Trophoblast cell (in vitro differentiated cells and primary cell): ENCODE data around the gene PHRF1.

ENCODE experiments used
- DNase-seq, 2 donors: peaks; one replicate each; pipeline ENCODE4 v3.0.0-alpha.2; 2016
- H2AFZ ChIP-seq: 2 replicates; pipeline ENCODE4 v1.6.1; 2013; ENCODE audit warnings: low read length, moderate library complexity, mild to moderate bottlenecking; ENCODE audit not compliant: insufficient read depth, poor library complexity
- H2AK5ac ChIP-seq: 2 replicates; pipeline ENCODE4 v1.6.1; 2013; ENCODE audit warnings: mild to moderate bottlenecking, low read length
- H2BK120ac ChIP-seq: 2 replicates; pipeline ENCODE4 v1.6.1; 2013; ENCODE audit warnings: low read length, mild to moderate bottlenecking, moderate library complexity; ENCODE audit not compliant: insufficient read depth, poor library complexity
- H2BK12ac ChIP-seq: 2 replicates; pipeline ENCODE4 v1.6.1; 2013; ENCODE audit warnings: mild to moderate bottlenecking, low read length, moderate library complexity
- H2BK5ac ChIP-seq: 2 replicates; pipeline ENCODE4 v1.6.1; 2013; ENCODE audit warnings: low read length, low read depth, moderate library complexity, mild to moderate bottlenecking; ENCODE audit not compliant: poor library complexity
- H3K14ac ChIP-seq: 2 replicates; pipeline ENCODE4 v1.6.1; 2013; ENCODE audit warnings: mild to moderate bottlenecking, low read length
- H3K18ac ChIP-seq: 2 replicates; pipeline ENCODE4 v1.6.1; 2013; ENCODE audit warnings: mild to moderate bottlenecking, low read length
- H3K23ac ChIP-seq: 2 replicates; pipeline ENCODE4 v1.6.1; 2013; ENCODE audit warnings: low read length
- H3K27ac ChIP-seq: 2 replicates; pipeline ENCODE4 v1.5.1; 2013; ENCODE audit warnings: low read depth, mild to moderate bottlenecking, inconsistent platforms, low read length, moderate library complexity
- H3K27me3 ChIP-seq: 2 replicates; pipeline ENCODE4 v1.6.1; 2013; ENCODE audit warnings: inconsistent platforms, mild to moderate bottlenecking, low read length, moderate library complexity; ENCODE audit not compliant: insufficient read depth
- H3K36me3 ChIP-seq, 2 experiments: 1 replicate in 1 of 2; 2 replicates in 1 of 2; pipeline ENCODE4 v1.6.1; 2013; ENCODE audit warnings: low read length in 2 of 2, mild to moderate bottlenecking in 2 of 2, moderate library complexity in 1 of 2; ENCODE audit not compliant: insufficient read depth in 2 of 2, control insufficient read depth in 1 of 2
- H3K4ac ChIP-seq: 2 replicates; pipeline ENCODE4 v1.6.1; 2013; ENCODE audit warnings: low read depth, mild to moderate bottlenecking, low read length, moderate library complexity
- H3K4me1 ChIP-seq, 2 experiments: 1 replicate in 1 of 2; 2 replicates in 1 of 2; pipeline ENCODE4 v1.6.1; 2013; ENCODE audit warnings: low read length in 2 of 2, mild to moderate bottlenecking in 2 of 2, moderate library complexity in 1 of 2; ENCODE audit not compliant: insufficient read depth in 2 of 2, control insufficient read depth in 1 of 2
- H3K4me2 ChIP-seq: 2 replicates; pipeline ENCODE4 v1.6.1; 2013; ENCODE audit warnings: inconsistent platforms, mild to moderate bottlenecking, low read length, moderate library complexity
- H3K4me3 ChIP-seq: 2 replicates; pipeline ENCODE4 v1.5.1; 2013; ENCODE audit warnings: mild to moderate bottlenecking, low read depth, low read length, inconsistent platforms
- H3K79me1 ChIP-seq: one replicate; pipeline ENCODE4 v1.6.1; 2013; ENCODE audit warnings: low read length
- H3K79me2 ChIP-seq: 2 replicates; pipeline ENCODE4 v1.6.1; 2013; ENCODE audit warnings: low read length, mild to moderate bottlenecking; ENCODE audit not compliant: control insufficient read depth, insufficient read depth, poor library complexity
- H3K9ac ChIP-seq: 2 replicates; pipeline ENCODE4 v1.6.1; 2013; ENCODE audit warnings: mild to moderate bottlenecking, low read length
- H3K9me3 ChIP-seq: 2 replicates; pipeline ENCODE4 v1.6.1; 2013; ENCODE audit warnings: low read depth, mild to moderate bottlenecking, control low read depth, inconsistent platforms, low read length; ENCODE audit not compliant: insufficient read depth
- H4K12ac ChIP-seq: 2 replicates; pipeline ENCODE4 v1.6.1; 2013; ENCODE audit warnings: low read depth, mild to moderate bottlenecking, low read length, moderate library complexity
- H4K8ac ChIP-seq: 2 replicates; pipeline ENCODE4 v1.6.1; 2013; ENCODE audit warnings: low read depth, mild to moderate bottlenecking, low read length, moderate library complexity
- H4K91ac ChIP-seq: one replicate; pipeline ENCODE4 v1.6.1; 2013; ENCODE audit warnings: low read depth, mild to moderate bottlenecking, low read length, moderate library complexity
- WGBS: extraction: QIAGEN DNeasy Blood & Tissue Kit; methylation state at CpG from one replicate; pipeline ENCODE4 v1.1.7; 2013; ENCODE audit warnings: missing lambda C conversion rate; ENCODE audit not compliant: insufficient read length, insufficient coverage; ENCODE audit errors: extremely low coverage; 5-methylcytosine and 5-hydroxymethylcytosine counted together

PHRF1 gene

DNA sequence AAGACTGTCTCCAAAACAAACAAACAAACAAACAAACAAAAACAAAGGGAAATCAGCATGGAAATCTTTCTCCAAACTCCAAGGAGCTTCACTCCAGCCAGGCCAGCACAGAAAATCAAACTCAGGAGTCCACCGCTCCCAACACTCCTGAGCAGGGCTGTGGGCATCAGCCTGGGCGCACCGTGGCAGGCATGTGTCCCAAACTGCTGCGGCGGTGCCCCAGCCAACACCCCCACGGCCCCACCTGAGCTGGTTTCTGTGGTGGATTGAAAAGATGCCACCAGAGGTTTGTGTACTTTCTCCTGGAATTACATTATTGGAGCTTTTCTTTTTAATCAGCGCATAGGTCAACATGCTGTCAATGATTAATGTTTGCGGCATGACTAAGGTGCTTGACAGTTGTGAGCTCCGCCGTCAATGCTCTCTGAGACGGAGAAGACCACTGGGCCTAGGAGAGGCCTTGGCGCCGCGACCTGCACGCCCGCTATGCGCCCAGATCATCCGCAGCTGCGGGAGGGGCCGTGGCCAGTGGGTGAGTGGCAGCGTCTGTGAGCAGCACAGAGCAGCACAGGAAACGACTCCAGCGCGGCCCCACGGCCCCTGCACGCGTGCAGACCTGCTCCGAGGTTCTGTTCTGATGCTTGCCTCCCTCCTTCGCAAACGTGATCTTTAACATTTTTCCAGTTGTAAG lies 78.9 kb downstream of the PHRF1 start:
- Histone ChIP-seq H2AFZ (no peak overlapping the region), H3K4me3 (no peak overlapping the region), H3K18ac (no peak overlapping the region), H2BK12ac (no peak overlapping the region), H3K36me3 (peaks cover 29 to 34% of the 10 kb centered on the region in 2 experiments), H3K4me1 (no peaks in the 10 kb centered on the region), H2AK5ac (no peak overlapping the region), H3K27ac (no peak overlapping the region), H3K4me2 (no peak overlapping the region), H2BK5ac (no peak overlapping the region), H4K8ac (no peak overlapping the region), H4K12ac (no peak overlapping the region), H2BK120ac (no peak overlapping the region), H4K91ac (no peak overlapping the region), H3K23ac (no peak overlapping the region), H3K27me3 (no peaks in the 10 kb centered on the region), H3K79me2 (no peaks in the 10 kb centered on the region), H3K9me3 (peaks cover 1% of the 10 kb centered on the region), H3K4ac (no peak overlapping the region), H3K14ac (no peak overlapping the region), H3K9ac (no peak overlapping the region), H3K79me1 (no peaks in the 10 kb centered on the region)
- DNase-seq = no peak
- no CpG with 5 or more reads among the region's 30 CpGs for WGBS

DNA sequence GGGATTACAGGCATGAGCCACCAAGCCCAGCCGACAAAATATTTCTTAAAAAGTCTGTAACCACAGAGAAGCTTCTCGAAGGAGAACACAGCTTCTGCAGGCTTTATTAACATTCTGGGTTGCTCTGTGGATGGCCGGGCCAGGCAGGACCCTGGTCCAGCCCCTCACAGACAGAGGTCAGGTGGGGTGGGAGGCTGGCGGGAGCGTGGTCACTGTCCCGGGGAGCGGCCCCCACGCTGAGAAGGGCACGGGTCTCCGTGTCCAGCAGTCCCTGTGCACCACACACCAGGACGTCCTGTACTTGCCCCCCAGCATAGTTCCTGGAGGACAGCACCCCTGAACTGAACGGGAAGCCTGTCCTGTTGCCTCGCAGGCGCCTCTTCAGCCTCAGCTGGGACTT lies 80.2 kb downstream of the PHRF1 start:
- H3K79me2 ChIP-seq = no peaks in the 10 kb centered on the region
- no peak overlapping the region for H3K14ac ChIP-seq

DNA sequence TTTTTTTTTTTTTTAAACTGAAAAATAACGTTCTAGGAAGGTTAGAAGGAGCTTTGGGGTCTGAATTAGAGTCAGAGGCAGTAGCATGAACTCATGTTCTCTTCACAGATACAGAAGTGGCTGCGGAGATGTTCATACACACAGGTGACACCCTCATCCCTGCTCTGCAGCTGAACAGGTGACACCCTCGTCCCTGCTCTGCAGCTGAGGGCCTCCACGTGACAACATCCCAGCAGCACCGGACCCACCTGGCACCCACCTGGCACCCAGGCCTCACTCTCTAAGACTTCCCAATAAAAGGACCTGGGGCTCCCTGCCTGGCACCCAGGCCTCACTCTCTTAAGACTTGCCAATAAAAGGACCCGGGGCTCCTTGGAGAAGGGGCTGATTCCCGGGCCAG lies 80.6 kb downstream of the PHRF1 start:
- Histone ChIP-seq H2BK12ac (no peak overlapping the region), H2BK120ac (no peak overlapping the region)
- WGBS = no CpG with 5 or more reads among the region's 7 CpGs

More for the DNA sequence above, 80.2 kb downstream of the PHRF1 start:
- no peak overlapping the region for H3K4ac ChIP-seq
- H3K9ac ChIP-seq = no peak overlapping the region
- H3K4me3 ChIP-seq = no peak overlapping the region
- H2AK5ac ChIP-seq = no peak overlapping the region
- no peak overlapping the region for H2BK5ac ChIP-seq
- H3K79me1 ChIP-seq = no peaks in the 10 kb centered on the region
- no peak overlapping the region for H4K8ac ChIP-seq
- no peaks in the 10 kb centered on the region for H3K27me3 ChIP-seq
- no peak overlapping the region for H4K91ac ChIP-seq
- DNase-seq = no peak
- no CpG with 5 or more reads among the region's 14 CpGs for WGBS
- H3K18ac ChIP-seq = no peak overlapping the region
- peaks cover 33 to 36% of the 10 kb centered on the region in 2 experiments for H3K36me3 ChIP-seq
- no peak overlapping the region for H3K23ac ChIP-seq
- no peak overlapping the region for H2BK12ac ChIP-seq
- no peak overlapping the region for H4K12ac ChIP-seq
- no peaks in the 10 kb centered on the region for H3K4me1 ChIP-seq
- peaks cover 1% of the 10 kb centered on the region for H3K9me3 ChIP-seq
- H3K27ac ChIP-seq = no peak overlapping the region
- H2AFZ ChIP-seq = no peak overlapping the region
- H2BK120ac ChIP-seq = no peak overlapping the region
- no peak overlapping the region for H3K4me2 ChIP-seq

DNA sequence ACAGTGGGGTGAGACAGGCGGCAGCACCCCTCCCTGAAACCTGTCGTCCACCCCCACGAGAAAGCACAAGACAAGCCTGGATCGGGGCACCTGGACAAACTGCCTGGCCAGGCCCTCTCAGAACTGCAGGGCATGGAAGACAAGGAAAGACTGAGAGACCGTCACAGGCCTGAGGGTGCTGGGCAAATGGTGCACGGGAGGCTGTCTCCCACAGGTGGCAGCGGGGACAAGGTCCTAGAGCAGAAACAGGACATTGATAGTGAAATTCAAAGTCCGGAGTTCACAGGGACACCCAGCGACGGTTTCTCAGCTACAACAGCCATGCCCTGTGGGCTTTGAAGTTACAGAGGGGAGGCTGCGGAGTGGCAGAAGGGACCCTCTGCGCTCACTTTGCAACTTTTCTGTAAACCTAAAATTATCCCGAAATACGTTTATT lies 81.4 kb downstream of the PHRF1 start:
- H3K27me3 ChIP-seq = no peaks in the 10 kb centered on the region
- H4K8ac ChIP-seq = no peak overlapping the region
- no peaks in the 10 kb centered on the region for H3K4me1 ChIP-seq
- H2BK5ac ChIP-seq = no peak overlapping the region
- no peak overlapping the region for H2AFZ ChIP-seq
- WGBS = 100% methylated on average over 2 of the region's 14 CpGs
- no peak overlapping the region for H3K23ac ChIP-seq
- H4K12ac ChIP-seq = no peak overlapping the region
- H3K9me3 ChIP-seq = peaks cover 1% of the 10 kb centered on the region
- no peak overlapping the region for H3K4me3 ChIP-seq
- H3K4ac ChIP-seq = no peak overlapping the region
- no peak overlapping the region for H3K14ac ChIP-seq
- H4K91ac ChIP-seq = no peak overlapping the region
- H3K18ac ChIP-seq = no peak overlapping the region
- H3K27ac ChIP-seq = no peak overlapping the region
- H2BK12ac ChIP-seq = no peak overlapping the region
- no peak overlapping the region for H3K9ac ChIP-seq
- H2BK120ac ChIP-seq = no peak overlapping the region
- no peaks in the 10 kb centered on the region for H3K79me2 ChIP-seq
- no peak for DNase-seq
- H2AK5ac ChIP-seq = no peak overlapping the region
- H3K36me3 ChIP-seq = peaks cover 43 to 45% of the 10 kb centered on the region in 2 experiments
- no peak overlapping the region for H3K4me2 ChIP-seq
- no peaks in the 10 kb centered on the region for H3K79me1 ChIP-seq

More for the DNA sequence above, 80.6 kb downstream of the PHRF1 start:
- Histone ChIP-seq H3K23ac (no peak overlapping the region), H3K9ac (no peak overlapping the region), H3K4me3 (no peak overlapping the region), H3K4me1 (no peaks in the 10 kb centered on the region), H2AFZ (no peak overlapping the region), H3K79me1 (no peaks in the 10 kb centered on the region), H3K4me2 (no peak overlapping the region), H4K12ac (no peak overlapping the region), H3K36me3 (peaks cover 36 to 40% of the 10 kb centered on the region in 2 experiments), H3K14ac (no peak overlapping the region), H3K9me3 (peaks cover 1% of the 10 kb centered on the region), H3K79me2 (no peaks in the 10 kb centered on the region), H2AK5ac (no peak overlapping the region), H3K4ac (no peak overlapping the region), H3K27me3 (no peaks in the 10 kb centered on the region), H3K27ac (no peak overlapping the region), H4K91ac (no peak overlapping the region), H4K8ac (no peak overlapping the region), H3K18ac (no peak overlapping the region), H2BK5ac (no peak overlapping the region)
- no peak for DNase-seq
